NCI-H748 (cell line): ENCODE results near the gene WDR12.
"Not testable (repeated sequence)": the region's sequence is repeated elsewhere in the genome, so short reads cannot be mapped to it uniquely, and the experiment has no call there.

Experiments
- DNase-seq: peaks from one replicate; lab custom pipeline; 2025; ENCODE audit not compliant: unreplicated experiment; lab: John Stamatoyannopoulos, UW

WDR12 gene

DNA sequence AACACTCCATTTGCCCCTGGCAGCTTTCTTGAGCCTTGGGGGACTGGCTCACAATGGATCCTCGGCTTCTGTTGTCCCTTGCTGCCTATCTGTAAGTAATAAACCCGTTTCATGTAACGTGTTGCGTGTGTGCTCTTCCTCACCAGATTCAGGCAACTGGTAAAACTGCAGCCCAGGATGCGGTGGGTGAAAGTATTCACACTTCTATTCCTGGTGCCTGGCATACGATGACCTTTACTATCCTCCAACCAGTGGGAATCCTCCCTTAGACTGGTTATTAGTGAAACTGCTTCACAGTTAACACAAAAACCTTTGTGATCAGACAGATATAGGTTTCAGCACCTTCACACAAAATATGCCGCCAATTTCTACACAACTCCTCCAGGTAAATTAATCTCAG lies 26.3 kb downstream of the WDR12 start:
- no peak for DNase-seq

GRCh38 chr2:202883987-202884675 lies 27.3 kb downstream of the WDR12 start:
- DNase-seq = no peak

- DNase-seq = no peak
Measured at GRCh38 chr2:202881570-202881969, 29.9 kb downstream of the WDR12 start.

DNA sequence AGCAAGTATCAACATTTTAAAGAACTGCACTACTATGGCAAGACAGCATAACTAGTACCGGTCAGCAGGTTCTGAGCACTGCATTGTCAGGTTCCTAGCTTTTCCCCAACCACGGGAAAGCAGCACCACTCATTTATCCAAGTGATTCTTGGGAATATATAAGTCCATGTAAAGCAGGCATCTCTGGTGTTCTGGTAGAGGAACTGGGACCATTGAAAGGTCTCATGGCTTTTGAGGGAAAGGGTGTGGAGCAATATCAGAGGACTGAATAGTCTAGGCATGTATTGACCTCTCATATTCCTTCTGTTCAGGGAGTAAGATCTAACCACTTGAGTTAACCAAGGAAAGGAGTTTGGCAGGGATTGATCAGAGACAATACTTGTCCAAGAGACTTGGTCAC lies 33.8 kb downstream of the WDR12 start:
- DNase-seq = no peak

DNA sequence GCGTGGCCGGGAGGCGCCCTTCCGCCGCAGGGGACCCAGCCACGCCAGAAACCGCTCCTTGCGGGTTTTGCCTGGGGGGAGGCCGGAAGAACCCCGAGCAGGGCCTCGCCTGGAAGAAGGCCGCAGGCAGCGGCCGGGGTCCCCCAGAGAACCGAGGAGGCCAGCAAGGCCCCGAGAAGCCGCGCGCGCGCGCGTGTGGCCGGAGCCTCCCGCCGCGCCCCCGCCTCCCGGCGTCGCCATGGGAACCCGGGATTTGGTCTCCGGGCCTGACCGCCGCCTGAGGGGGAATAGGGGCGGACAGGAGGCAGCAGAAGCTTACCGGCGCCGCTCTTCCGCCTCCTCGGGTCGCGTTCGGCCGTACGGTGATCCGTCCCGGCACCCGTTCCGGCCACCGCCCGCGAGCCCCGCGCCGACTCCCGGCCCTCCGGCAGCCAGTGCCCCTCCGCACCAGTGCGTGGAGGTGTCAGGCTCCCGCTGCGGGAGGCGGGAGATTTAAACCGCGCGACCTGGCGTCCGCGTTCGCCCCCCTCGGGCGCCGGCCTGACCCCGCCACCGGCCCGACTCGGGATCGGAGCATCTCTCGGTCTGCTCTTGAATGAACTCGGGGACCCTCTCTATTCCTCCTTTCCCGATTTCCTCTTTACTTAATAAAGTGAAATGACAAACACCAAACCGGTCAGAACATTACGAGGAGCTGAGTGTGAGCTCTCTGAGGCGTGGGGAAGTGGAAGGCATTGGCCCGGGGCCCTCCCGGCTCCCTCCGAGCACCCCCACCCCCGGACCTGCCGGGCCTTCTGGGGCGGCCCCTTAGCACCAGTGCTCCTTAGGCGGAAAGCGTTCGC lies 40.0 kb downstream of the WDR12 start, which contains the start of gene ICA1L:
Gene ICA1L, minus strand, starts transcription at position 467 of the 842 bp plus-strand sequence. CDS start 42,757 bp downstream, outside the sequence.
- DNase-seq = peak; percentile 94

- DNase-seq = peak; percentile 99
Measured at GRCh38 chr2:202870431-202871299, 40.8 kb downstream of the WDR12 start.

GRCh38 chr2:202861987-202862386 lies 49.5 kb downstream of the WDR12 start:
- no peak for DNase-seq

DNA sequence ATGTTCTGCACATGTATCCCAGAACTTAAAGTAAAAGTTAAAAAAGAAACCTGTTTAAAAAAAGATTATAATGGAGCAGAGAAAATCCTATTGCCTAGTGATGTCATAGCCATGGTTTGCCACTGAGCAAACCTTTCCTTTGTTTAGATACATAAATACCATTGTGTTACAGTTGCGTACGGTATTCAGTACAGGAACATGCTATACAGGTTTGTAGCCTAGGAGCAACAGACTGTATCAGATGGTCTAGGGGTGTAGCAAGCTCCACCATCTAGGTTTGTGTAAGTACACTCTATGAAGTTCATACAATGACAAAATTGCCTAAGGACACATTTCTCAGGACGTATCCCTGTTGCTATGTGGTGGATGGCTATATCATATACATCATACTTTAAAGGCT lies 52.9 kb downstream of the WDR12 start:
- DNase-seq = no peak

DNA sequence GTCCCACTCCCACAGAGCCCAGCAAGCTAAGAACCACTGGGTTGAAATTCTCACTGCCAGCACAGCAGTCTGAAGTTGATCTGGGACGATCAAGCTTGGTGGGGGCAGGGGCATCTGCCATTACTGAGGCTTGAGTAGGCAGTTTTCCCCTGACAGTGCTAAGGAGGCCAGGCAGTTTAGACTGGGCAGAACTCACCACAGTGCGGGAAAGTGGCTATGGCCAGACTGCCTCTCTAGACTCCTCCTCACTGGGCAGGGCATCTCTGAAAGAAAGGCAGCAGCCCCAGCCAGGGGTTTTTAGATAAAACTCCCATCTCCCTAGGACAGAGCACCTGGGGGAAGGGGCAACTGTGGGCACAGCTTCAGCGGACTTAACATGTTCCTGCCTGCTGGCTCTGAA lies 62.1 kb downstream of the WDR12 start:
- DNase-seq = not testable (repeated sequence)

DNA sequence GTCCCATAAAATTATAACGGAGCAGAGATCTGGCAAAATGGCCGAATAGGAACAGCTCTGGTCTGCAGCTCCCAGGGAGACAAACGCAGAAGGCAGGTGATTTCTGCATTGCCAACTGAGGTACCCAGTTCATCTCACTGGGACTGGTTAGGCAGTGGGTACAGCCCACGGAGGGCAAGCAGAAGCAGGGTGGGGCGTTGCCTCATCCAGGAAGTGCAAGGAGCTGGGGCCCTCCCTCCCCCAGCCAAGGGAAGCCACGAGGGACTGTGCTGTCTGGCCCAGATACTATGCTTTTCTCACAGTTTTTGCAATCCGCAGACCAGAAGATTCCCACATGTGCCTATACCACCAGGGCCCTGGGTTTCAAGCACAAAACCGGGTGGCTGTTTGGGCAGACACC lies 62.7 kb downstream of the WDR12 start:
- DNase-seq = no peak

- DNase-seq = no peak
Measured at GRCh38 chr2:202847693-202848524, 63.6 kb downstream of the WDR12 start.

GRCh38 chr2:202844656-202845055 lies 66.8 kb downstream of the WDR12 start:
- DNase-seq = no peak

- DNase-seq = no peak
Measured at GRCh38 chr2:202842690-202843089, 68.8 kb downstream of the WDR12 start.

- DNase-seq = peak; percentile 25
Measured at GRCh38 chr2:202841090-202841867, 70.2 kb downstream of the WDR12 start.

DNA sequence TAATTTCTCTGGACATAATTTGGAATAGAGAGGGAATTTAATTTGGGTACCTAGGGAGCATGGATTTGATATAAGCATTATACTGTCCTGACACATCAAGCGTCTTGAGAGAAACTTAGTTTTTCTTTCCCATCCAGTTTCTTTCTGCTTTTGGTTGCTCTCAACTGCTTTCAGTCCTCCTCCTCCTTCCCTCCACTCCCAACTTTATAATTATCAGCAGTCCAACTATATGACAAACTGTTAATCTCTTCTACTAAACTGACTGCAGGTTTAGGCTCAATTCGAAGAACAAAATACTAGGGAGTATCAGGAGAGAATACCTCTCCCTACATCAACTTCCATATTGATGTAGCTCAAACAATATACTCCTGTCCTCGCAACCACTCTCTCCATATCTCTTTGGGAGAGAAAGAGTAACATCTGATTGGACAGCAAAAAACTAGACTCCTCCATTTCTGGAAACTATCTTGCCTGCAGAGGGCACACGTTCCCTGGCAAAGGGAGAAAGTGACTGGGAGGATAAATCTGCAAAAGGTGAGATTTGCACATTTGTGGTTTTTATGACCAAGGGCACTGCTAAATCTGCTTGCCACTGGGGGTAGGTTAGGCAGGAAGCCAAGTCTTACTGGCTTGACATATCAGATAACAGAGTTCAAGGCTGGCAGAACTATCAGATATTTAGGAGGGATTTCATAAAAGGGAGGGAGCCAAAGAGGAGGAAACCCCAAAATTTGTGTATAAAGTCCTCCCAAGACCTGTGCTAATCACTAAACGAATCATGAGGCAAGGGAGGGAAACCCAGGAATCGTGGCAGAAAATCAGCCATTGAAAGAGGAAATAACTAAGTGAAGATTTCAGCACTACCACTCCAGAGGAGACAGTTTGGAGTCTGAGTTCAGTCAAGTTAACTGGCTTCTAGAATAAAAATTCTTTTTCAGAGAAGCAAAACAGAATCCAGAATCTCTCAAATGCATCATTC lies 79.9 kb downstream of the WDR12 start:
- peak; percentile 87 for DNase-seq

DNA sequence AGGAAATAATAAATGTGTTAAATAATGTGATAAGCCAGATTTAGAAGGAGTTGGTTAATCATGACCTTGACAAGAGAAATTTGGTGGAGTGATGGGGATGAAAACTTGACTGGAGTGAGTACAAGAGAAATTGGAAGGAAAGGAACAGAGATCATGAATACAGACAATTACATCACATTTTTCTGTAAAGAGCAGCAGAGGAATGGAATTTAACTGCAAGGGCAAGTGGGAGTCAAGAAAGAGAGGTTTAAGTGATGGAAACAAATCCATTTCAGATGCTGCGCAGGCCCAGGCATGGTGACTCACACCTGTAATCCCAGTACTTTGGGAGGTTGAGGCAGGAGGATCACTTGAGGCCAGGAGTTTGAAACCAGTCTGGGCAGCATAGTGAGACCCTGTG lies 86.6 kb downstream of the WDR12 start:
- no peak for DNase-seq
